GM23338 (cell line): ENCODE data around the gene CLASRP.

Experiments used
- CREB1 ChIP-seq: fragments of 250-450 bp; sonication (Bioruptor Pico); IDR thresholded peaks from 2 replicates; pipeline ENCODE4 v1.5.0; 2020; ENCODE audit warnings: low read depth, mild to moderate bottlenecking, moderate library complexity
- CTCF ChIP-seq, 2 experiments: fragments of 200-600 bp in 1 of 2; sonication (generic) in 1 of 2; conservative IDR thresholded peaks; 2 replicates each; pipeline versions ENCODE4 v1.5.1 to v1.6.1; 2016 to 2017; ENCODE audit warnings: antibody characterized with exemption in 2 of 2, low read depth in 2 of 2, mild to moderate bottlenecking in 2 of 2, moderate library complexity in 1 of 2
- ETS1 ChIP-seq: IDR thresholded peaks from 2 replicates; pipeline ENCODE4 v1.6.1; 2016; ENCODE audit warnings: antibody characterized with exemption
- EZH2 ChIP-seq: fragments of 200-600 bp; sonication (generic); IDR thresholded peaks from one replicate; pipeline ENCODE4 v1.8.0; 2017; ENCODE audit warnings: antibody characterized with exemption, mild to moderate bottlenecking, low read depth; ENCODE audit not compliant: unreplicated experiment
- EZH2phosphoT487 ChIP-seq: fragments of 200-600 bp; sonication (generic); IDR thresholded peaks from one replicate; pipeline ENCODE4 v1.8.1; 2018; ENCODE audit warnings: antibody characterized with exemption; ENCODE audit not compliant: unreplicated experiment
- JUNB ChIP-seq: IDR thresholded peaks from one replicate; pipeline ENCODE4 v1.6.1; 2016; ENCODE audit warnings: antibody characterized with exemption; ENCODE audit not compliant: unreplicated experiment
- NANOG ChIP-seq: IDR thresholded peaks from 2 replicates; pipeline ENCODE4 v1.6.1; 2016; ENCODE audit warnings: antibody characterized with exemption, borderline replicate concordance
- POLR2AphosphoS5 ChIP-seq: IDR thresholded peaks from 2 replicates; pipeline ENCODE4 v1.6.1; 2016; ENCODE audit warnings: antibody characterized with exemption, low read depth
- STAT1 ChIP-seq: IDR thresholded peaks from one replicate; pipeline ENCODE4 v1.6.1; 2016; ENCODE audit warnings: antibody characterized with exemption; ENCODE audit not compliant: unreplicated experiment
- ZNF114 ChIP-seq: fragments of 250-450 bp; sonication (Bioruptor Pico); IDR thresholded peaks from 2 replicates; pipeline ENCODE4 v1.5.0; 2020; ENCODE audit warnings: mild to moderate bottlenecking, moderate library complexity
- ZNF331 ChIP-seq: fragments of 250-450 bp; sonication (Bioruptor Pico); IDR thresholded peaks from 2 replicates; pipeline ENCODE4 v1.5.0; 2020; ENCODE audit warnings: low read depth, mild to moderate bottlenecking, moderate library complexity
- ZNF462 ChIP-seq: fragments of 250-450 bp; sonication (Bioruptor Pico); IDR thresholded peaks from 2 replicates; pipeline ENCODE4 v1.5.0; 2020; ENCODE audit warnings: mild to moderate bottlenecking, moderate library complexity
- TF ChIP-seq, protein P1 (sequence below): IDR thresholded peaks from one replicate; pipeline ENCODE4 v1.6.1; 2018; ENCODE audit warnings: antibody characterized with exemption; ENCODE audit not compliant: unreplicated experiment

DNA sequence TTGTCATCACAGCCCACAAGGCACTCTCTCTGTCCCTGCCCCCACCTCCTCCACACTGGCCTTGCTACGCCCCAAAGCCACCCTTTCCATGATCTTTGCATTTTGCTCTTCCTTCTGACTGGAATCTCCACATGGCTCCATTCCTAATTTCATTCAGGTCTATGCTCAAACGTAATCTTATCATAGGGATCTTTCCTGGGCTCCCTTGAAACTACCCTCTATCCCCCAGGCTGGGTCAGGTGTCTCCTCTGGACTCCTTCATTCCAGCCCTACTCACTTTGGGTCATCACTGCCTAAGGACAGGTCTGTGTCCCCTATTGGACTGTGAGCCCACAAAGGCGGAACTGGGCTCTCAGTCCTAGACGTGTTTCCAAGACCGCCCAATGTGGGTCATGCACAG lies 43.3 kb downstream of the CLASRP start:
- no peak for TF ChIP-seq CTCF (conservative IDR thresholded peaks at IDR 0.05; ENCODE audit: low read depth in 2 of 2)
- TF ChIP-seq ZNF114 = no peak
- no peak for TF ChIP-seq EZH2
- no peak for TF ChIP-seq CREB1 (CRISPR knock-in tag)
- TF ChIP-seq POLR2AphosphoS5 = no peak
- TF ChIP-seq EZH2phosphoT487 = no peak
- TF ChIP-seq ETS1 = no peak
- TF ChIP-seq, protein P1, sequence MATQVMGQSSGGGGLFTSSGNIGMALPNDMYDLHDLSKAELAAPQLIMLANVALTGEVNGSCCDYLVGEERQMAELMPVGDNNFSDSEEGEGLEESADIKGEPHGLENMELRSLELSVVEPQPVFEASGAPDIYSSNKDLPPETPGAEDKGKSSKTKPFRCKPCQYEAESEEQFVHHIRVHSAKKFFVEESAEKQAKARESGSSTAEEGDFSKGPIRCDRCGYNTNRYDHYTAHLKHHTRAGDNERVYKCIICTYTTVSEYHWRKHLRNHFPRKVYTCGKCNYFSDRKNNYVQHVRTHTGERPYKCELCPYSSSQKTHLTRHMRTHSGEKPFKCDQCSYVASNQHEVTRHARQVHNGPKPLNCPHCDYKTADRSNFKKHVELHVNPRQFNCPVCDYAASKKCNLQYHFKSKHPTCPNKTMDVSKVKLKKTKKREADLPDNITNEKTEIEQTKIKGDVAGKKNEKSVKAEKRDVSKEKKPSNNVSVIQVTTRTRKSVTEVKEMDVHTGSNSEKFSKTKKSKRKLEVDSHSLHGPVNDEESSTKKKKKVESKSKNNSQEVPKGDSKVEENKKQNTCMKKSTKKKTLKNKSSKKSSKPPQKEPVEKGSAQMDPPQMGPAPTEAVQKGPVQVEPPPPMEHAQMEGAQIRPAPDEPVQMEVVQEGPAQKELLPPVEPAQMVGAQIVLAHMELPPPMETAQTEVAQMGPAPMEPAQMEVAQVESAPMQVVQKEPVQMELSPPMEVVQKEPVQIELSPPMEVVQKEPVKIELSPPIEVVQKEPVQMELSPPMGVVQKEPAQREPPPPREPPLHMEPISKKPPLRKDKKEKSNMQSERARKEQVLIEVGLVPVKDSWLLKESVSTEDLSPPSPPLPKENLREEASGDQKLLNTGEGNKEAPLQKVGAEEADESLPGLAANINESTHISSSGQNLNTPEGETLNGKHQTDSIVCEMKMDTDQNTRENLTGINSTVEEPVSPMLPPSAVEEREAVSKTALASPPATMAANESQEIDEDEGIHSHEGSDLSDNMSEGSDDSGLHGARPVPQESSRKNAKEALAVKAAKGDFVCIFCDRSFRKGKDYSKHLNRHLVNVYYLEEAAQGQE = no peak
- TF ChIP-seq JUNB = no peak
- TF ChIP-seq ZNF331 (CRISPR knock-in tag) = no peak
- TF ChIP-seq ZNF462 (CRISPR knock-in tag) = no peak
- no peak for TF ChIP-seq STAT1
- no peak for TF ChIP-seq NANOG
